ENCODE measurements around the gene HEATR5A.
"Not testable (repeated sequence)": the region's sequence is repeated elsewhere in the genome, so short reads cannot be mapped to it uniquely, and the experiment has no call there.

The HEATR5A gene

GRCh38 chr14:31420319-31421111, at the start of gene HEATR5A:
Gene HEATR5A, minus strand, starts transcription at chr14:31420550. Its CDS starts 17,575 bp downstream, at chr14:31402975.
- Histone ChIP-seq H3K9me2 (ENCODE audit: low read depth, low read length) (no peaks in the 10 kb centered on the region), H3K27me3 (ENCODE audit: insufficient read depth, low read length) (no peaks in the 10 kb centered on the region), H2AFZ (ENCODE audit: low read length) (peak within 1 kb of the TSS; percentile 17; the same call in 1 of the 2 replicates), H3F3A (ENCODE audit: insufficient read depth, low read length) (no peaks in the 10 kb centered on the region), H3K79me2 (ENCODE audit: insufficient read depth, low read length) (peaks cover 11% of the 10 kb centered on the region; the same call in 1 of the 2 replicates), H3K4me3 (ENCODE audit: low read depth, low read length, poor library complexity, severe bottlenecking) (peak within 1 kb of the TSS; percentile 83), H3K36me3 (ENCODE audit: insufficient read depth, low read length) (no peaks in the 10 kb centered on the region), H4K20me1 (ENCODE audit: insufficient read depth, low read length) (no peaks in the 10 kb centered on the region), H3K4me2 (ENCODE audit: low read length) (peak within 1 kb of the TSS; percentile 69), H3K9ac (ENCODE audit: low read length) (peak within 1 kb of the TSS; percentile 80), H3K27ac (ENCODE audit: low read depth, low read length, poor library complexity, severe bottlenecking) (peak within 1 kb of the TSS; percentile 56), H3K9me3 (ENCODE audit: low read length) (no peaks in the 10 kb centered on the region), H3K4me1 (ENCODE audit: insufficient read depth, low read length, severe bottlenecking) (peaks cover 40% of the 10 kb centered on the region)
- TF ChIP-seq CTCF (IDR thresholded peaks at IDR 0.05; ENCODE audit: low read length): peak; percentile 15; the same call in 1 of the 2 replicates
- TF ChIP-seq EZH2 (IDR thresholded peaks at IDR 0.05; ENCODE audit: borderline replicate concordance, low read length): no peak

- H2AFZ ChIP-seq (ENCODE audit: low read length): no peak overlapping the region
- H3K79me2 ChIP-seq (ENCODE audit: insufficient read depth, low read length): no peaks in the 10 kb centered on the region
- H3F3A ChIP-seq (ENCODE audit: insufficient read depth, low read length): no peaks in the 10 kb centered on the region
- H3K9me3 ChIP-seq (ENCODE audit: low read length): no peaks in the 10 kb centered on the region
- H3K4me3 ChIP-seq (ENCODE audit: low read depth, low read length, poor library complexity, severe bottlenecking): no peak overlapping the region
- no peaks in the 10 kb centered on the region for H3K4me1 ChIP-seq (ENCODE audit: insufficient read depth, low read length, severe bottlenecking)
- TF ChIP-seq EZH2 (IDR thresholded peaks at IDR 0.05; ENCODE audit: borderline replicate concordance, low read length): no peak
- TF ChIP-seq CTCF (IDR thresholded peaks at IDR 0.05; ENCODE audit: low read length): no peak
- H4K20me1 ChIP-seq (ENCODE audit: insufficient read depth, low read length): no peaks in the 10 kb centered on the region
- H3K27me3 ChIP-seq (ENCODE audit: insufficient read depth, low read length): no peaks in the 10 kb centered on the region; the same call in 1 of the 2 replicates
- H3K36me3 ChIP-seq (ENCODE audit: insufficient read depth, low read length): no peaks in the 10 kb centered on the region
- H3K4me2 ChIP-seq (ENCODE audit: low read length): no peak overlapping the region
- H3K27ac ChIP-seq (ENCODE audit: low read depth, low read length, poor library complexity, severe bottlenecking): no peak overlapping the region
- H3K9me2 ChIP-seq (ENCODE audit: low read depth, low read length): no peaks in the 10 kb centered on the region
- H3K9ac ChIP-seq (ENCODE audit: low read length): no peak overlapping the region
These were observed 46.2 kb upstream of the HEATR5A start for GRCh38 chr14:31466554-31466953.

GRCh38 chr14:31465111-31465510, 44.8 kb upstream of the HEATR5A start:
- no peaks in the 10 kb centered on the region for H3K4me1 ChIP-seq (ENCODE audit: insufficient read depth, low read length, severe bottlenecking)

GRCh38 chr14:31462450-31462849, 42.1 kb upstream of the HEATR5A start:
- H3K9me3 ChIP-seq (ENCODE audit: low read length); H3K79me2 ChIP-seq (ENCODE audit: insufficient read depth, low read length); H3K4me2 ChIP-seq (ENCODE audit: low read length); H4K20me1 ChIP-seq (ENCODE audit: insufficient read depth, low read length); H3F3A ChIP-seq (ENCODE audit: insufficient read depth, low read length); H3K9ac ChIP-seq (ENCODE audit: low read length); H3K27me3 ChIP-seq (ENCODE audit: insufficient read depth, low read length); H3K4me3 ChIP-seq (ENCODE audit: low read depth, low read length, poor library complexity, severe bottlenecking); H2AFZ ChIP-seq (ENCODE audit: low read length); H3K27ac ChIP-seq (ENCODE audit: low read depth, low read length, poor library complexity, severe bottlenecking); H3K9me2 ChIP-seq (ENCODE audit: low read depth, low read length); H3K36me3 ChIP-seq (ENCODE audit: insufficient read depth, low read length): not testable (repeated sequence)
- H3K4me1 ChIP-seq (ENCODE audit: insufficient read depth, low read length, severe bottlenecking): peaks cover 14% of the 10 kb centered on the region

More at GRCh38 chr14:31465111-31465510, 44.8 kb upstream of the HEATR5A start:
- Histone ChIP-seq H3K27ac (ENCODE audit: low read depth, low read length, poor library complexity, severe bottlenecking) (no peak overlapping the region), H4K20me1 (ENCODE audit: insufficient read depth, low read length) (no peaks in the 10 kb centered on the region), H3K4me2 (ENCODE audit: low read length) (no peak overlapping the region), H3K79me2 (ENCODE audit: insufficient read depth, low read length) (no peaks in the 10 kb centered on the region), H3K4me3 (ENCODE audit: low read depth, low read length, poor library complexity, severe bottlenecking) (no peak overlapping the region), H3K9ac (ENCODE audit: low read length) (no peak overlapping the region), H3K9me3 (ENCODE audit: low read length) (no peaks in the 10 kb centered on the region), H3K27me3 (ENCODE audit: insufficient read depth, low read length) (no peaks in the 10 kb centered on the region), H3K36me3 (ENCODE audit: insufficient read depth, low read length) (no peaks in the 10 kb centered on the region), H2AFZ (ENCODE audit: low read length) (no peak overlapping the region), H3K9me2 (ENCODE audit: low read depth, low read length) (no peaks in the 10 kb centered on the region), H3F3A (ENCODE audit: insufficient read depth, low read length) (no peaks in the 10 kb centered on the region)
- TF ChIP-seq EZH2 (IDR thresholded peaks at IDR 0.05; ENCODE audit: borderline replicate concordance, low read length) (no peak), CTCF (IDR thresholded peaks at IDR 0.05; ENCODE audit: low read length) (no peak)
